K562 (cell line): ENCODE measurements around the gene SHC1. TPM values are rescaled to one million over a fixed set of nuclear protein-coding genes. Genes with fewer than 3 reads are reported as not detected.

Experiments
- ARHGAP35 ChIP-seq: fragments of 450-650 bp; IDR thresholded peaks from 2 replicates; pipeline ENCODE4 v1.6.1; 2018; ENCODE audit not compliant: partially characterized antibody
- CBFA2T2 ChIP-seq: fragments of 450-650 bp; conservative IDR thresholded peaks from 2 replicates; pipeline ENCODE4 v1.6.1; 2017; ENCODE audit warnings: mild to moderate bottlenecking
- CBX8 ChIP-seq: fragments of 200-600 bp; sonication (generic); IDR thresholded peaks from 2 replicates; pipeline ENCODE4 v1.6.1; 2012; ENCODE audit warnings: borderline replicate concordance, mixed run types, low read depth, mild to moderate bottlenecking, moderate library complexity, mixed read lengths, low read length, control low read depth, inconsistent platforms; ENCODE audit not compliant: poor library complexity, severe bottlenecking; ENCODE audit errors: extremely low read depth
- MCM2 ChIP-seq: fragments of 450-650 bp; IDR thresholded peaks from 2 replicates; pipeline ENCODE4 v1.6.1; 2017; ENCODE audit warnings: low read depth, mild to moderate bottlenecking
- THRA ChIP-seq: fragments of 450-650 bp; IDR thresholded peaks from 2 replicates; pipeline ENCODE4 v1.6.1; 2017; ENCODE audit warnings: mild to moderate bottlenecking, moderate library complexity
- USF2 ChIP-seq: sonication (generic); formaldehyde crosslinking; IDR thresholded peaks from 2 replicates; pipeline ENCODE4 v1.5.0; 2020; ENCODE audit warnings: missing genetic modification reagents
- ZBTB12 ChIP-seq: fragments of 250-450 bp; sonication (Bioruptor Pico); IDR thresholded peaks from 2 replicates; pipeline ENCODE4 v1.4.0; 2020
- ZNF121 ChIP-seq: sonication (generic); formaldehyde crosslinking; conservative IDR thresholded peaks from 2 replicates; pipeline ENCODE4 v1.8.0; 2022; ENCODE audit warnings: missing genetic modification reagents
- ZNF395 ChIP-seq: fragments of 200-800 bp; sonication (Bioruptor generic); IDR thresholded peaks from 2 replicates; pipeline ENCODE4 v1.6.1; 2017; ENCODE audit warnings: missing genetic modification characterization, missing compliant biosample characterization
- ZNF444 ChIP-seq: fragments of 250-450 bp; sonication (Bioruptor Pico); IDR thresholded peaks from 2 replicates; pipeline ENCODE4 v1.4.0; 2020; ENCODE audit warnings: mild to moderate bottlenecking, moderate library complexity
- polyA plus RNA-seq, 8 experiments: library from polyadenylated mRNA; depleted of rRNA in 4 of 8; stranded (reverse) in 5 of 8; unstranded in 3 of 8; fragments of >200 nt; fragmentation: Nextera tagmentation in 2 of 8; fragmentation: Illumina TruSeq in 1 of 8; extraction: Ambion mirVana in 2 of 8; extraction: Trizol in 1 of 8; gene quantifications; 2 replicates each; pipeline versions ENCODE4 v1.2.1 to v1.2.3, GENCODE V29; 2011 to 2014; ENCODE audit warnings: inconsistent platforms in 1 of 8, missing spikeins in 1 of 8
- total RNA-seq, 7 experiments: library from RNA; depleted of rRNA in 6 of 7; stranded (reverse); fragments of >200 nt in 6 of 7; fragmentation: Illumina TruSeq in 2 of 7; extraction: Trizol in 2 of 7; gene quantifications; 2 replicates each; pipeline versions ENCODE4 v1.2.1 to v1.2.3, GENCODE V29; 2011 to 2021; ENCODE audit warnings: low replicate concordance in 1 of 7

Gene SHC1
- total and polyA plus RNA-seq, 9 of the 15 experiments (the other 6 are each of a cell fraction or from before 2014, with no cell fraction given), result 4.1 to 113 (median 51.9) TPM

GRCh38 chr1:154935749-154936554 lies 34.6 kb downstream of the SHC1 start (continued):
- TF ChIP-seq ZNF121 (peak; percentile 70), ZNF444 (CRISPR knock-in tag) (no peak), MCM2 (no peak), ZNF395 (CRISPR knock-in tag) (0 out of 2 replicates have a peak, but pooled peaks have one; percentile 76), ZBTB12 (no peak), THRA (no peak), CBFA2T2 (peak; percentile 87), ARHGAP35 (no peak), USF2 (peak; percentile 96), CBX8 (no peak)
